ENCODE results near the gene FETUB.
"Not testable (repeated sequence)": the region's sequence is repeated elsewhere in the genome, so short reads cannot be mapped to it uniquely, and the experiment has no call there.

FETUB gene

GRCh38 chr3:186679151-186679550 is 39.0 kb downstream of the FETUB start:
- DNase-seq: no peak

GRCh38 chr3:186680869-186681268 is 40.7 kb downstream of the FETUB start:
- DNase-seq: no peak

DNA sequence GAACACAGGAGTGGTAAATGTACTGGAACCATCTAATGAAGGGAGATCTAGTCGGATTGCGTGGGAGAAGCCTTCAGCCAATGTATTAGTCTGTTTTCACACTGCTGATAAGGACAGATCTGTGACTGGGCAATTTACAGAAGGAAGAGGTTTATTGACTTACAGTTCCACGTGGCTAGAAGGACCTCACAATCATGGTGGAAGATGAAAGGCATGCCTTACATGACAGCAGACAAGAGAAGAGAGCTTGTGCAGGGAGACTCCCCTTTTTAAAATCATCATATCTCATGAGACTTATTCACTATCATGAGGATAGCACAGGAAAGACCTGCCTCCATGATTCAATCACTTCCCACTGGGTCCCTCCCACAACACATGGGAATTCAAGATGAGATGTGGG is 42.6 kb downstream of the FETUB start:
- no peak for DNase-seq

GRCh38 chr3:186683979-186684378 is 43.8 kb downstream of the FETUB start:
- DNase-seq: no peak

GRCh38 chr3:186686475-186686874 is 46.3 kb downstream of the FETUB start:
- DNase-seq: not testable (repeated sequence)

- DNase-seq: no peak
Observed at GRCh38 chr3:186687120-186687651, 47.0 kb downstream of the FETUB start.

GRCh38 chr3:186690304-186690703 is 50.1 kb downstream of the FETUB start:
- DNase-seq: not testable (repeated sequence)

- DNase-seq: no peak
Observed at GRCh38 chr3:186691676-186692075, 51.5 kb downstream of the FETUB start.

- DNase-seq: no peak
Observed at GRCh38 chr3:186693843-186694242, 53.6 kb downstream of the FETUB start.

DNA sequence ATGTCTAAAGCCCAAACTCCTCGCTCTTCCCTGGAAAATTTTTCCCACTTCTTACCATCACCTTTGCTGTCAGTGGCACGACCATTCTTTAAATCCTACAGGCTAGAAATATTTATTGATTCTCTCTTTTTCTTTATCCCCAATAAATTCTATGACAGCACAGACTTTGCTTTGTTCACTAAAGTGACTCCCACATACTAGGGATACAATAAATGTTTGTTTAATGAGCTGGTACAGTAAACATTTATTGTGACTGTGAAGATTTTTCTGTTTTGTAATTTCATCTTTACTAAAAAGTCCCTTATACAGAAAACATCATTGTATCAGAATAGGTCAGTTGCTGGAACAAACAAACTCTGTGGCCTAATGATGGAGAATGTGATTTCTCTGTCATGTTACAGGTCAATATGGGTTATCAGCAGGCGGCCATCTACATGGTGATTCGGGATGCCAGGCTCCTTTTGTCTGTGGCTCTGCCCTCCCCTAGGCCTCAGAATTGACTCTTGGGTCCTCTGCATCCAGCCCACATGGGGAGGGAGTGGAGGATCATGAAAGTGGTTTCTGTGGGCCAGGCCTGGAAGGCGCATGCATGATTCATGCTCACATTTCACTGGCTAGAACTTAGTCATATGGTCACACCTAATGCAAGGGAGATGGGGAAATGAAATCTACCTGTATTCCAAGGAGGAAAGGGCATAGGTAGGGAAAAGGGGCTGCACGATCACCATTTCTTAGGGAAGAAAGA is 54.3 kb downstream of the FETUB start:
- DNase-seq: no peak

- DNase-seq: no peak
Observed at GRCh38 chr3:186696522-186696921, 56.3 kb downstream of the FETUB start.

- DNase-seq: no peak
Observed at GRCh38 chr3:186697510-186697909, 57.3 kb downstream of the FETUB start.

DNA sequence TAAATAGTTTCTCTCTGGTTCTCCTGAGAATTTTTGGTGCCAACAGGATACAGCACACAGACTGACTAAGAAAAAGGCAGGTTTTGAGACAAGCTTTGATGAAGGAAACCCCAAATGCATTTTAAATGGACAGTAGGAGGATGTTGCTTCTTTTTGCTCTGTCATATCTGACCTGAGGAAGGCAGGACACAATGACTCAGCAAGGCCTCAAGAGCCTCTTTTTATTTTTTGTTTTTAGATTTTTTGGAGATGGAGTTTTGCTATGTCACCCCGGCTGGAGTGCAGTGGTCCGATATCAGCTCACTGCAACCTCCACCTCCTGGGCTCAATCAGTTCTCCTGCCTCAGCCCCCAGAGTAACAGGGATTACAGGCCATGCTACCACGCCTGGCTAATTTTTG is 60.1 kb downstream of the FETUB start:
- no peak for DNase-seq

- not testable (repeated sequence) for DNase-seq
Observed at GRCh38 chr3:186702451-186702850, 62.3 kb downstream of the FETUB start.

All from C1 segment of cervical spinal cord (tissue), 14 donors.